Measurements from ENCODE around the gene PTGS1.

The PTGS1 gene

DNA sequence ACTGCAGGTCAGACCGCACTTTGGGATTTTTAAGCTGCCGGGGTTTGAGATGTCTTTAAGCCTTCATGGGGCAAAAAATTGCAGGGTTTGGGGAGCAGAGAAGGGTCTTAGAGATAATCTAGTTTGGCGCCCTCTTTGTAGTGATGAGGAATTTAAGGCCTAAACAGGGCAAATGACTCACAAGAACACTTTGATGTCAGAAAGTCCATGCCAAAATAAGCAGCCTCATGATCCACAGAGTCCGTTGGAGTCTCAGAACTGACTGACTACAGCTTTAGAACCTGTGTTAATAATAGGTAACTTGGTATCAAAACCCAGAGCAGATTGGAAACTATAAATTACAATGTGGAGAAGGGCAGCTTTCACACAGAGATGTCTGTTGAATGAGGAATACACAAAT, 35.9 kb upstream of the PTGS1 start (continued):
- TF ChIP-seq, protein P1, sequence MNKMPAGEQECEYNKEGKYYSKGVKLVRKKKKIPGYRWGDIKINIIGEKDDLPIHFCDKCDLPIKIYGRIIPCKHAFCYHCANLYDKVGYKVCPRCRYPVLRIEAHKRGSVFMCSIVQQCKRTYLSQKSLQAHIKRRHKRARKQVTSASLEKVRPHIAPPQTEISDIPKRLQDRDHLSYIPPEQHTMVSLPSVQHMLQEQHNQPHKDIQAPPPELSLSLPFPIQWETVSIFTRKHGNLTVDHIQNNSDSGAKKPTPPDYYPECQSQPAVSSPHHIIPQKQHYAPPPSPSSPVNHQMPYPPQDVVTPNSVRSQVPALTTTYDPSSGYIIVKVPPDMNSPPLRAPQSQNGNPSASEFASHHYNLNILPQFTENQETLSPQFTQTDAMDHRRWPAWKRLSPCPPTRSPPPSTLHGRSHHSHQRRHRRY (tag by site-specific recombination; IDR thresholded peaks at IDR 0.05): no peak
- TF ChIP-seq ZNF449 (tag by site-specific recombination; IDR thresholded peaks at IDR 0.05) (no peak), KLF7 (tag by site-specific recombination; IDR thresholded peaks at IDR 0.05; ENCODE audit: borderline replicate concordance) (no peak)
- TF ChIP-seq, protein P2, sequence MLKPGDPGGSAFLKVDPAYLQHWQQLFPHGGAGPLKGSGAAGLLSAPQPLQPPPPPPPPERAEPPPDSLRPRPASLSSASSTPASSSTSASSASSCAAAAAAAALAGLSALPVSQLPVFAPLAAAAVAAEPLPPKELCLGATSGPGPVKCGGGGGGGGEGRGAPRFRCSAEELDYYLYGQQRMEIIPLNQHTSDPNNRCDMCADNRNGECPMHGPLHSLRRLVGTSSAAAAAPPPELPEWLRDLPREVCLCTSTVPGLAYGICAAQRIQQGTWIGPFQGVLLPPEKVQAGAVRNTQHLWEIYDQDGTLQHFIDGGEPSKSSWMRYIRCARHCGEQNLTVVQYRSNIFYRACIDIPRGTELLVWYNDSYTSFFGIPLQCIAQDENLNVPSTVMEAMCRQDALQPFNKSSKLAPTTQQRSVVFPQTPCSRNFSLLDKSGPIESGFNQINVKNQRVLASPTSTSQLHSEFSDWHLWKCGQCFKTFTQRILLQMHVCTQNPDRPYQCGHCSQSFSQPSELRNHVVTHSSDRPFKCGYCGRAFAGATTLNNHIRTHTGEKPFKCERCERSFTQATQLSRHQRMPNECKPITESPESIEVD (tag by site-specific recombination; IDR thresholded peaks at IDR 0.05): no peak

- no peaks in the 10 kb centered on the region for H3K36me3 ChIP-seq (ENCODE audit: control insufficient read depth in 2 of 2, insufficient read depth in 1 of 2, low read length in 2 of 2)
- ChIA-PET CTCF (interaction anchor here (1.2 to 1.6 kb wide), 3 partner anchors 14 to 237 kb away, joined by 4 to 7 read pairs (median 6); no protein-coding TSS in a partner anchor), POLR2A (no interaction called here)
- no peaks in the 10 kb centered on the region for H3K9me3 ChIP-seq (ENCODE audit: control insufficient read depth, insufficient read depth, low read depth, low read length)
- H3K27ac ChIP-seq (ENCODE audit: extremely low read depth, low read depth, low read length): no peak overlapping the region
- no peaks in the 10 kb centered on the region for H3K4me1 ChIP-seq (ENCODE audit: control insufficient read depth, insufficient read depth, low read length)
- H3K4me3 ChIP-seq (ENCODE audit: low read depth, low read length): no peak overlapping the region
- TF ChIP-seq IKZF3 (tag by site-specific recombination; IDR thresholded peaks at IDR 0.05): no peak
- TF ChIP-seq ZBTB10 (tag by site-specific recombination; IDR thresholded peaks at IDR 0.05): no peak
- no peak for TF ChIP-seq ZNF747 (tag by site-specific recombination; IDR thresholded peaks at IDR 0.05)
- TF ChIP-seq ZNF423 (tag by site-specific recombination; IDR thresholded peaks at IDR 0.05): no peak
- no peak for TF ChIP-seq ZNF701 (tag by site-specific recombination; IDR thresholded peaks at IDR 0.05)
- TF ChIP-seq, protein P3, sequence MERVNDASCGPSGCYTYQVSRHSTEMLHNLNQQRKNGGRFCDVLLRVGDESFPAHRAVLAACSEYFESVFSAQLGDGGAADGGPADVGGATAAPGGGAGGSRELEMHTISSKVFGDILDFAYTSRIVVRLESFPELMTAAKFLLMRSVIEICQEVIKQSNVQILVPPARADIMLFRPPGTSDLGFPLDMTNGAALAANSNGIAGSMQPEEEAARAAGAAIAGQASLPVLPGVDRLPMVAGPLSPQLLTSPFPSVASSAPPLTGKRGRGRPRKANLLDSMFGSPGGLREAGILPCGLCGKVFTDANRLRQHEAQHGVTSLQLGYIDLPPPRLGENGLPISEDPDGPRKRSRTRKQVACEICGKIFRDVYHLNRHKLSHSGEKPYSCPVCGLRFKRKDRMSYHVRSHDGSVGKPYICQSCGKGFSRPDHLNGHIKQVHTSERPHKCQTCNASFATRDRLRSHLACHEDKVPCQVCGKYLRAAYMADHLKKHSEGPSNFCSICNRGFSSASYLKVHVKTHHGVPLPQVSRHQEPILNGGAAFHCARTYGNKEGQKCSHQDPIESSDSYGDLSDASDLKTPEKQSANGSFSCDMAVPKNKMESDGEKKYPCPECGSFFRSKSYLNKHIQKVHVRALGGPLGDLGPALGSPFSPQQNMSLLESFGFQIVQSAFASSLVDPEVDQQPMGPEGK (tag by site-specific recombination; IDR thresholded peaks at IDR 0.05): no peak
- no peak for TF ChIP-seq ZNF785 (tag by site-specific recombination; IDR thresholded peaks at IDR 0.05)
- no peak for TF ChIP-seq RBAK (tag by site-specific recombination; IDR thresholded peaks at IDR 0.05)
- TF ChIP-seq, protein P4, sequence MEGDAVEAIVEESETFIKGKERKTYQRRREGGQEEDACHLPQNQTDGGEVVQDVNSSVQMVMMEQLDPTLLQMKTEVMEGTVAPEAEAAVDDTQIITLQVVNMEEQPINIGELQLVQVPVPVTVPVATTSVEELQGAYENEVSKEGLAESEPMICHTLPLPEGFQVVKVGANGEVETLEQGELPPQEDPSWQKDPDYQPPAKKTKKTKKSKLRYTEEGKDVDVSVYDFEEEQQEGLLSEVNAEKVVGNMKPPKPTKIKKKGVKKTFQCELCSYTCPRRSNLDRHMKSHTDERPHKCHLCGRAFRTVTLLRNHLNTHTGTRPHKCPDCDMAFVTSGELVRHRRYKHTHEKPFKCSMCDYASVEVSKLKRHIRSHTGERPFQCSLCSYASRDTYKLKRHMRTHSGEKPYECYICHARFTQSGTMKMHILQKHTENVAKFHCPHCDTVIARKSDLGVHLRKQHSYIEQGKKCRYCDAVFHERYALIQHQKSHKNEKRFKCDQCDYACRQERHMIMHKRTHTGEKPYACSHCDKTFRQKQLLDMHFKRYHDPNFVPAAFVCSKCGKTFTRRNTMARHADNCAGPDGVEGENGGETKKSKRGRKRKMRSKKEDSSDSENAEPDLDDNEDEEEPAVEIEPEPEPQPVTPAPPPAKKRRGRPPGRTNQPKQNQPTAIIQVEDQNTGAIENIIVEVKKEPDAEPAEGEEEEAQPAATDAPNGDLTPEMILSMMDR (tag by site-specific recombination; IDR thresholded peaks at IDR 0.05): no peak
- no peak for TF ChIP-seq MZF1 (tag by site-specific recombination; IDR thresholded peaks at IDR 0.05; ENCODE audit: borderline replicate concordance)
These were observed 34.6 kb upstream of the PTGS1 start for GRCh38 chr9:122336189-122336588.
